SJSA1 (cell line): ENCODE results near the gene BSN. TPM values are rescaled to one million over a fixed set of nuclear protein-coding genes. Genes with fewer than 3 reads are reported as not detected.

Source experiments
- DNase-seq, 2 experiments: peaks; one replicate each; pipeline ENCODE4 v3.0.0-alpha.2; 2015 to 2020; ENCODE audit warnings: low spot score in 2 of 2, low read depth in 1 of 2
- H3K27ac ChIP-seq: fragments of 250-450 bp; sonication (Bioruptor Pico); 2 replicates; pipeline ENCODE4 v1.5.1; 2020; ENCODE audit warnings: mild to moderate bottlenecking, moderate library complexity
- H3K27me3 ChIP-seq: fragments of 250-450 bp; sonication (Bioruptor Pico); replicated peaks from 2 replicates; pipeline ENCODE4 v1.5.1; 2020; ENCODE audit warnings: mild to moderate bottlenecking, moderate library complexity
- H3K36me3 ChIP-seq: fragments of 250-450 bp; sonication (Bioruptor Pico); 2 replicates; pipeline ENCODE4 v1.5.1; 2020; ENCODE audit warnings: mild to moderate bottlenecking
- H3K4me1 ChIP-seq: fragments of 250-450 bp; sonication (Bioruptor Pico); replicated peaks from 2 replicates; pipeline ENCODE4 v1.6.1; 2021; ENCODE audit warnings: mild to moderate bottlenecking
- H3K4me3 ChIP-seq: fragments of 250-450 bp; sonication (Bioruptor Pico); 2 replicates; pipeline ENCODE4 v1.5.1; 2020; ENCODE audit warnings: mild to moderate bottlenecking
- H3K9me3 ChIP-seq: fragments of 250-450 bp; sonication (Bioruptor Pico); replicated peaks from 2 replicates; pipeline ENCODE4 v1.5.1; 2020; ENCODE audit warnings: mild to moderate bottlenecking
- total RNA-seq: library from RNA; depleted of rRNA; stranded (reverse); fragments of >200 nt; shearing (Covaris generic); gene quantifications from 2 replicates; pipeline ENCODE4 v1.2.3, GENCODE V29; 2014; rRNA removed

The BSN gene
- total RNA-seq, 1 experiment from 2014 or later: 0.05 TPM

DNA sequence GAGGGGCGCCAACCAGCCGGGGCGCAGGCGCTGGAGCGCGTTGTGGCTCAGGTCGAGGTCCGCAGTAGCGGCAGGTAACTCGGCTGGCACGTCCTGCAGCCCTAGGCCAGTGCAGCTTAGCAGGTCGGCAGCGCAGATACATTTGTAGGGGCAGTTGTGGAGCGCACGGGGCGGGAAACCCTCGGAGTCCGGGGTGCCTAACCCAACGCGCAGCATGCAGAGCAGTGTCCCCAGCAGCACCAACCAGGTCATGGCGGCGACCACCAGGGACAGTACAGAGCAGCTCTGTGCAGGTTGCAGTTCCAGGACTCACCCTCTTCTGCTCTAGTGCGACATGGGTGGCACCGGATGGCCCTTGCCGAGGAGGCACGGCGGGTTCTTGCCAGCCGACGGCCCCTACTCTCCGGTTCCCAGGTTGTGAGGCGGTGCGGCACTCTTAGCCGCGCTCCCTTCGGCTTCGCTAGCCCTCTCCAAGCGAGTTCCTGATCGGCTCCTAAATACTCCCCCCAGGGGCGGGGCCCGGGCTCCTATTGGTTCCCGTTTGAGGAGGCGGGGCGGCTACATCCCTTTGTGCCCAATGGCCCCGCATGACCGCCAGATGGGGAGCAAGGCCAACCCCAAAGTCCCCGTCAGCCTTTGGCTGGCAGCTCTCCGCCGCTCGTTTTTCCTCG is 165.1 kb downstream of the BSN start, which contains the start of gene AMIGO3:
Gene AMIGO3, minus strand, starts transcription at position 471 of the 671 bp plus-strand sequence. Its CDS starts 219 bp downstream, at position 252.
- DNase-seq: peak; percentile 88 to 91
- no peaks in the 10 kb centered on the region for H3K27me3 ChIP-seq
- peak within 1 kb of the TSS; percentile 39 for H3K4me3 ChIP-seq
- peaks cover 26% of the 10 kb centered on the region for H3K4me1 ChIP-seq
- no peaks in the 10 kb centered on the region; the same call in 1 of the 2 replicates for H3K9me3 ChIP-seq
- peaks cover 60% of the 10 kb centered on the region for H3K36me3 ChIP-seq
- H3K27ac ChIP-seq: no peak within 1 kb of the TSS

Other genes with a start within 250 kb of the BSN start
- gene USP4, start 214.4 kb upstream of the BSN start, total RNA-seq: 7.8 and 11.5 TPM in 2 replicates
- 226 and 326 TPM in 2 replicates for gene GPX1, start 196.1 kb upstream of the BSN start, total RNA-seq
- 490 and 775 TPM in 2 replicates for gene RHOA, start 142.5 kb upstream of the BSN start, total RNA-seq
- 21.6 and 21.7 TPM in 2 replicates for gene TCTA, start 142.1 kb upstream of the BSN start, total RNA-seq
- 0.85 and 1.5 TPM in 2 replicates for gene AMT, start 132.0 kb upstream of the BSN start, total RNA-seq
- gene NICN1, start 125.2 kb upstream of the BSN start, total RNA-seq: 6.2 TPM in 1 of 2 replicates, not detected in the other
- gene DAG1, start 84.2 kb upstream of the BSN start, total RNA-seq: 52.1 and 69.5 TPM in 2 replicates
- gene APEH, start 119.9 kb downstream of the BSN start, total RNA-seq: 97.9 and 135 TPM in 2 replicates
- gene MST1, start 135.0 kb downstream of the BSN start, total RNA-seq: 0.50 and 1.2 TPM in 2 replicates
- gene RNF123, start 135.1 kb downstream of the BSN start, total RNA-seq: 6.0 and 17.1 TPM in 2 replicates
- 4.0 and 4.3 TPM in 2 replicates for gene AMIGO3, start 165.2 kb downstream of the BSN start, total RNA-seq
- 26.5 and 32.2 TPM in 2 replicates for gene GMPPB, start 169.5 kb downstream of the BSN start, total RNA-seq
- gene IP6K1, start 232.1 kb downstream of the BSN start, total RNA-seq: 17.5 and 22.5 TPM in 2 replicates
- not detected in 2 replicates for gene CDHR4, start 245.4 kb downstream of the BSN start, total RNA-seq
- 0.56 and 1.3 TPM in 2 replicates for gene INKA1, start 248.8 kb downstream of the BSN start, total RNA-seq